HG03064 (cell line): ENCODE data around the gene ELK4.
"Not testable (repeated sequence)": the region's sequence is repeated elsewhere in the genome, so short reads cannot be mapped to it uniquely, and the experiment has no call there.

Experiments
- ATAC-seq: cut with Tn5 transposase; IDR thresholded peaks from one replicate; pipeline ENCODE4 v1.9.1; 2021; ENCODE audit warnings: low read depth; ENCODE audit not compliant: unreplicated experiment

Gene ELK4

GRCh38 chr1:205664399-205665017, 32.7 kb upstream of the ELK4 start:
- no peak for ATAC-seq

GRCh38 chr1:205663286-205663936, 31.6 kb upstream of the ELK4 start:
- ATAC-seq: no peak

- ATAC-seq: no peak
Observed at GRCh38 chr1:205662791-205663190, 31.0 kb upstream of the ELK4 start.

- ATAC-seq: no peak
Observed at GRCh38 chr1:205662135-205662738, 30.4 kb upstream of the ELK4 start.

GRCh38 chr1:205661429-205662134, 29.8 kb upstream of the ELK4 start:
- no peak for ATAC-seq

- ATAC-seq: no peak
Observed at GRCh38 chr1:205660361-205660760, 28.6 kb upstream of the ELK4 start.

- peak; percentile 69 for ATAC-seq
Observed at GRCh38 chr1:205658943-205659581, 27.3 kb upstream of the ELK4 start.

- ATAC-seq: no peak
Observed at GRCh38 chr1:205656236-205656635, 24.4 kb upstream of the ELK4 start.

GRCh38 chr1:205652984-205653383, 21.2 kb upstream of the ELK4 start:
- no peak for ATAC-seq

GRCh38 chr1:205650241-205650640, 18.4 kb upstream of the ELK4 start:
- ATAC-seq: no peak

- ATAC-seq: no peak
Observed at GRCh38 chr1:205645519-205645918, 13.7 kb upstream of the ELK4 start.

GRCh38 chr1:205642679-205643307, 11.0 kb upstream of the ELK4 start:
- no peak for ATAC-seq

- ATAC-seq: no peak
Observed at GRCh38 chr1:205639567-205639966, 7.8 kb upstream of the ELK4 start.

- ATAC-seq: no peak
Observed at GRCh38 chr1:205637854-205638468, 6.2 kb upstream of the ELK4 start.

- ATAC-seq: no peak
Observed at GRCh38 chr1:205636732-205637131, 4.9 kb upstream of the ELK4 start.

- ATAC-seq: not testable (repeated sequence)
Observed at GRCh38 chr1:205636138-205636530, 4.3 kb upstream of the ELK4 start.

GRCh38 chr1:205633421-205633976, 1.7 kb upstream of the ELK4 start:
- no peak for ATAC-seq

GRCh38 chr1:205632669-205633169, 908 bp upstream of the ELK4 start:
- ATAC-seq: no peak

- ATAC-seq: peak; percentile 52
Observed at GRCh38 chr1:205631010-205631767, 622 bp downstream of the ELK4 start.
